ENCODE data around the gene KCNMB4.

The KCNMB4 gene

DNA sequence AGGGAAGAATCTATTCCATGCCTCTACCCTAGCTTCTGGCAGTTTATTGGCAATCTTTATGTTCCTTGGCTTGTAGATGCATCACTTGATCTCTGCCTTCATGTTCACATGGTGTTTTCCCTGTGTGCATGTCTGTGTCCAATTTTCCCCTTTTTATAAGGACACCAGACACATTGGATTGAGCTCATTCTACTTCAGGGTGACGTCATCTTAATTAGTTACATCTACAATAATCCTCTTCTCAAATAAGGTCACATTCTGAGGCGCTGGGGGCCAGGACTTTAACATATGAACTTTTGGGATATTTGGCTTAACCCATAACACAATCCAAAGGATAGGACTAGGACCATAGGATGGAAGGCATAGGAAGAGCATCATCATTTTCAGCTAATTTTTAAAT is 101.4 kb downstream of the KCNMB4 start:
- DNase-seq (ENCODE audit: low read depth), result no peak
- TF ChIP-seq, protein P1, sequence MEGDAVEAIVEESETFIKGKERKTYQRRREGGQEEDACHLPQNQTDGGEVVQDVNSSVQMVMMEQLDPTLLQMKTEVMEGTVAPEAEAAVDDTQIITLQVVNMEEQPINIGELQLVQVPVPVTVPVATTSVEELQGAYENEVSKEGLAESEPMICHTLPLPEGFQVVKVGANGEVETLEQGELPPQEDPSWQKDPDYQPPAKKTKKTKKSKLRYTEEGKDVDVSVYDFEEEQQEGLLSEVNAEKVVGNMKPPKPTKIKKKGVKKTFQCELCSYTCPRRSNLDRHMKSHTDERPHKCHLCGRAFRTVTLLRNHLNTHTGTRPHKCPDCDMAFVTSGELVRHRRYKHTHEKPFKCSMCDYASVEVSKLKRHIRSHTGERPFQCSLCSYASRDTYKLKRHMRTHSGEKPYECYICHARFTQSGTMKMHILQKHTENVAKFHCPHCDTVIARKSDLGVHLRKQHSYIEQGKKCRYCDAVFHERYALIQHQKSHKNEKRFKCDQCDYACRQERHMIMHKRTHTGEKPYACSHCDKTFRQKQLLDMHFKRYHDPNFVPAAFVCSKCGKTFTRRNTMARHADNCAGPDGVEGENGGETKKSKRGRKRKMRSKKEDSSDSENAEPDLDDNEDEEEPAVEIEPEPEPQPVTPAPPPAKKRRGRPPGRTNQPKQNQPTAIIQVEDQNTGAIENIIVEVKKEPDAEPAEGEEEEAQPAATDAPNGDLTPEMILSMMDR (IDR thresholded peaks at IDR 0.05; ENCODE audit: low read depth, low read length), result no peak
- TF ChIP-seq POLR2A (IDR thresholded peaks at IDR 0.05; ENCODE audit: extremely low read depth, insufficient read length), result no peak
- TF ChIP-seq MYC (IDR thresholded peaks at IDR 0.05; ENCODE audit: low read depth, low read length), result no peak
- TF ChIP-seq, protein P2, sequence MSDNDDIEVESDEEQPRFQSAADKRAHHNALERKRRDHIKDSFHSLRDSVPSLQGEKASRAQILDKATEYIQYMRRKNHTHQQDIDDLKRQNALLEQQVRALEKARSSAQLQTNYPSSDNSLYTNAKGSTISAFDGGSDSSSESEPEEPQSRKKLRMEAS (IDR thresholded peaks at IDR 0.05; ENCODE audit: low read depth, low read length), result no peak
- H3K4me3 ChIP-seq (ENCODE audit: low read depth, low read length), result no peak overlapping the region

DNA sequence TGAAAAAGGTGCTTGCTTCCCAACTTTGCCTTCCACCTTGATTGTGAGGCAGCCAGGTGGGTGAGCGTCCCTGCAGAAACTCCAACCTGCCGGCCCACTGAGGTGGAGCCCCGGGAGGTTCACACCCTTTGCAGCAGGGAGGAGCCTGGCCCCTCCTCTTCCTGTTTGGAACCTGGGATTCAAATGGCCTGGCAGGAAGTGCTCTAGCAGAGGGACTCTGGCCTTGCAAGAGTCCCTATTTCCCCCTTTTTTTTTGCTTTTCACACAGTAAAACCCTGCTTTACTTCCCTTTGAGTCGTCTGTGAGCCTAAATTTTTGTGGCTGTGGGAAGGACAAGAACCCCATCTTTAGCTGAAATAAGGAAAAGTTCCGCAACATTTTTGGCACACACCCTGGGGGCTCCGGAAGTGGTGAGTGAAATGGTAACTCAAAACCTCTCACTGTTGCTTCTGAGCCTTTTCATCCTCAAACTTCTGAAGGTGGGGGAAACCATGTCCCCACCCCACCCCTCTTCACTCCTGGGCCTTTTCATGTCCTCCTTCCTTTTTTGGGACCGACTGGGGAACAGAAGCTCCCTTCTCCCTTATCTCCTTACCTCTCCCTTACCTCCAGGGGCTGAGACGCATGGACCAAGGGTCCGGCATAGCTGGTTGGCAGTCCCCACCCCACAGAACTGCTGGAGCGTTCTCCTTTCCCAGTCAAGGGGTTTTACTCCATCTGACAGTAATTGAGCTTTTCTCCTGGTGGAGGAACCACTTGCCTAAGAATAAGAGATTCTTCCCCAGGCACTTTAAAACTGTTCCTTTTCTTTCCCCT is 102.0 kb downstream of the KCNMB4 start:
- H3K4me3 ChIP-seq (ENCODE audit: low read depth, low read length), result no peak overlapping the region
- DNase-seq (ENCODE audit: low read depth), result no peak
- TF ChIP-seq, protein P1 (IDR thresholded peaks at IDR 0.05; ENCODE audit: low read depth, low read length), result no peak
- no peak for TF ChIP-seq POLR2A (IDR thresholded peaks at IDR 0.05; ENCODE audit: extremely low read depth, insufficient read length)

DNA sequence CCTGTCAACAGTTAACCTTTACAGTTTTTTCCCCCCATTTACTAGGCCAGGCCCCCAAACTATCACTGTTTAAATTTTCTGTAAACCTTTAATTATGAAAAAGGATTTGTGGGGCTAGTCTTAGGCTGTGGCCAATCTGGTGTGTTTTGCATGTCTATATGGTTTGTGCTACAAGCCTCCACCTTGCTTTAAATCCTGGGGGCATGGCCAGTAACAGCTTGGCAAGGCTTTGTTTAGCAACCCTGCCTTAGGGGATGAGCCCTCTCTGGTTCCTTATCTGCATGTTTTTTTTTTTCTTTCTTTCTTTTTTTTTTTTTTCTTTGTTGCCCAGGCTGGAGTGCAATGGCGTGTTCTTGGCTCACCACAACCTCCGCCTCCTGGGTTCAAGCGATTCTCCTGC is 102.7 kb downstream of the KCNMB4 start:
- no peak for DNase-seq (ENCODE audit: low read depth)
- TF ChIP-seq MYC (IDR thresholded peaks at IDR 0.05; ENCODE audit: low read depth, low read length) (no peak), POLR2A (IDR thresholded peaks at IDR 0.05; ENCODE audit: extremely low read depth, insufficient read length) (no peak)
- TF ChIP-seq, protein P2 (IDR thresholded peaks at IDR 0.05; ENCODE audit: low read depth, low read length), result no peak
- TF ChIP-seq, protein P1 (IDR thresholded peaks at IDR 0.05; ENCODE audit: low read depth, low read length), result no peak
- no peak overlapping the region for H3K4me3 ChIP-seq (ENCODE audit: low read depth, low read length)

DNA sequence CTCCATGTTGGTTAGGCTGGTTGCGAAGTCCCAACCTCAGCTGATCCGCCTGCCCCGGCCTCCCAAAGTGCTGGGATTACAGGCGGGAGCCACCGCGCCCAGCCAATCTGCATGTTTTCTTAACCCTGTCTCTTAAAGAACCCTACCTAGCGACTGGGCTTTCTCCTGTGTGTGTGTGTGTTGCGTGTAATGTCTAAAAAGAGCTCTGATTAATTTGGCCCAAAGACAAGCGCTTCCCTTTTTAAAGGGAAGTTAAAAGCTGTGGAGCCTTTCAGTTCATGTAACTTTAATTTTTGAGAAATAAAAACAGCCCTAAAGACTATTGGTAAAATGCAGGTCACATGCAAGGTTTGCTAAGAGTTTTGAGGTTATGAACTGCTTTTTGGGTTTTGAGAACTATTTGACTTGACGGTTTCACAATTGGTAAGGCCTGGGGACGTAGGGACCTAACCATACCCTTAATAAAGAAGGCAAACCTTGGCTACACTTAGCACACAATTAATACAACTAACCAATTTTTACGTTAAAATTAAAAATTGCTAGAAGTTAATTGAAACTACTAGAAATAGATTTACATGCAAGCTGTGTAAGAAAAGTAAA is 103.2 kb downstream of the KCNMB4 start:
- TF ChIP-seq MYC (IDR thresholded peaks at IDR 0.05; ENCODE audit: low read depth, low read length) (no peak), POLR2A (IDR thresholded peaks at IDR 0.05; ENCODE audit: extremely low read depth, insufficient read length) (no peak)
- TF ChIP-seq, protein P1 (IDR thresholded peaks at IDR 0.05; ENCODE audit: low read depth, low read length), result no peak
- TF ChIP-seq, protein P2 (IDR thresholded peaks at IDR 0.05; ENCODE audit: low read depth, low read length), result no peak
- DNase-seq (ENCODE audit: low read depth), result no peak
- H3K4me3 ChIP-seq (ENCODE audit: low read depth, low read length), result no peak overlapping the region

DNA sequence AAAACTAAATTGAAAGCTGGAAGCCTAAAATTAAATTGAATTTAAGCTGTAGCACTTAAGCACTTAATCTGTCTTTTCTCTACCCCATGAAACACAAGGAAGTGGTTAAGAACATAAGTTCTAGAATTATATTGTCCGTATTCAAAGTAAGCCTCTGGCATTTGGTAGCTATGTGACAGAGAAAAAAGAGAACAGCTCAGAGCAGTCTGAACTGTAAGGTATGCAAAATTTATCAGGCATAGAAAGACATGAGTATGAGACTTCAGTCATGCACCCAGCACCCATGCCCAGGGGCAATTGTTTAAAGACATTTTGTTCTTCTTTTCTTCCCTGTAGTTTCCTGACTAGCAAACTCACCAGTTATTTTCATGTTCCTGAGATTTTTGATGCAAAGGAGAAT is 116.7 kb downstream of the KCNMB4 start:
- no peak overlapping the region for H3K4me3 ChIP-seq (ENCODE audit: low read depth, low read length)
- no peak for DNase-seq (ENCODE audit: low read depth)
- TF ChIP-seq, protein P2 (IDR thresholded peaks at IDR 0.05; ENCODE audit: low read depth, low read length), result no peak
- TF ChIP-seq MYC (IDR thresholded peaks at IDR 0.05; ENCODE audit: low read depth, low read length), result no peak
- TF ChIP-seq, protein P1 (IDR thresholded peaks at IDR 0.05; ENCODE audit: low read depth, low read length), result no peak
- no peak for TF ChIP-seq POLR2A (IDR thresholded peaks at IDR 0.05; ENCODE audit: extremely low read depth, insufficient read length)
